NCI-H748 treated with DMSO at 0.1 percent for 48 hours (cell line): ENCODE data around the gene BABAM2.

ENCODE experiments used
- DNase-seq: peaks from one replicate; lab custom pipeline; 2025; lab: John Stamatoyannopoulos, UW

The BABAM2 gene

DNA sequence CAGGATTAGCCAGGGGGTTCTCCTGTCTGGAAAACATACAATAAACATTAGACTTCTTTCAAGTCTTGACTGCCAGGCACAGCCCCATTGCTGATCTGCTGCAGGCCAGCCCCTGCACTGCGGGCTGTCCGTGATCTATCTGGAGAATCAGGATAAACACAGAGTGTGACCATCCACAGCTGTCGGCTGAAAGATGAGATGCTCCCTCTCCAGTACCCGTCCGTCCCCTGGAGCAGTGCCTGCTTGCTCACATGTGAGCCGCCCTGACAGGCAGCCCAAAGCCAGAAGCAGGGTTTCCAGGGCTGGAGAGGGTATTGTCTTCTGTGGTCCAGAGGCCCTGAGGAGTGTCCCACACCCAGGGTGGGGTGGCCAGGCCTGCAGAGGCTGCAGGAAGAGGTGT, 456.1 kb downstream of the BABAM2 start:
- no peak for DNase-seq

GRCh38 chr2:28347193-28347592, 456.7 kb downstream of the BABAM2 start:
- DNase-seq: no peak

- DNase-seq: no peak
Observed at GRCh38 chr2:28347596-28347995, 457.1 kb downstream of the BABAM2 start.

DNA sequence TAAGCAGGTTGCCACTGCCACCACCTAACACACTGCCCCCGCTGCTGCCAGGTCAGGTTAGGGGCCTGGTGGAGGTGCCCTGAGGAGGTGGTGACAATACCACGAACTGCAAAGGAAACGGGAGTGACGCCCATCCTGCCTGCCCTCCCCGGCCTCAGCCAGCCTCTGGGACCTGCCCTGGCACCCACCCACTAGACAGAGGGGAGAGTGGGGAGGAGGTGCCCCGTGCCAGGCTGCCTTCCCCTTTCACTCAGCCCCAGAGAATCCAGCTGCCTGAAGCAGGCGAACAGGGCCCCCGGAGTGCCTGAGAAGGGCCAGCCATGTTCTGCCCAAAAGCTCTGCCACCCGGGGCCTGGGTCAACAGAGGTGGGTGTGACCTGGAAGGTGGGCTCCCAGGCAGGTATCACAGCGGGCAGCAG, 457.6 kb downstream of the BABAM2 start:
- no peak for DNase-seq

- DNase-seq: no peak
Observed at GRCh38 chr2:28348921-28349320, 458.4 kb downstream of the BABAM2 start.

GRCh38 chr2:28349546-28350165, 459.1 kb downstream of the BABAM2 start:
- no peak for DNase-seq

DNA sequence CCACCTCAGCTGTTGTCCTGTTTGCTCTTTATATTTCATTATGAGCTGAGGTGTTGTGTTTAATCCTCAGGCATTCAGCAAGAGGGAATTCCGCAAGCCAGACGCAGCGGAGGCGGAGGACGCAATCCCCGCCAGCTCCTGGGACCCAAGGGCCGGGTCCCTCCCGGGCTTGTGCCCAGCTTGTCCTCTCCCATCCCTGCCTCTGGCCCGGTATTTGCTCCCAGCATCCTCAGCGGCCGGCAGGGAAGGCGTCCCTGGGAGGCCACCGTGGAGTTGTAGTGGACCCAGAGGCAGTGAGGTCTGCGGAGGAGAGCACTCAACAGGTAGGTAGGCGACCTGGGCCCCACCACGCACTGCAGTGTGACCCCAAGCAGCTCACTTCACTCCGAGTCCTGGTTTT, 459.7 kb downstream of the BABAM2 start:
- DNase-seq: no peak

- DNase-seq: no peak
Observed at GRCh38 chr2:28350791-28351285, 460.3 kb downstream of the BABAM2 start.

DNA sequence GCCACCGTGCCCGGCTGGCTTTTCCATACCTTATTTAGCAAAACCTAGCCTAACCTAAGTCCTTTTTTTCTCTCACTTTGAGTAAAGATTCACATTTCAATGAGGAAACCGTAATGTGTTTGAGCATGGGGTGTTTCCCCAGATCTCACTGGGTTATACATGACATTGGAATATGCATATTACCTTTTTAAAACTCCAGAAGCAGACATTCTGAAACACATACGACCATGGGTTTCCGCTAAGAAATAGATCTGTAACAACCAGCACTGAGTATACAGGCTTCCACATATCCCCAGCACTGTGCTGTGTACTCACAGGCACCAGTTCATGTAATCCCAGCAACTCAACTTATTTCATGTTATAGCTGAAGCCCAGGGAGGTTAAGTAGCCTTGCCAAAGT, 461.1 kb downstream of the BABAM2 start:
- no peak for DNase-seq

DNA sequence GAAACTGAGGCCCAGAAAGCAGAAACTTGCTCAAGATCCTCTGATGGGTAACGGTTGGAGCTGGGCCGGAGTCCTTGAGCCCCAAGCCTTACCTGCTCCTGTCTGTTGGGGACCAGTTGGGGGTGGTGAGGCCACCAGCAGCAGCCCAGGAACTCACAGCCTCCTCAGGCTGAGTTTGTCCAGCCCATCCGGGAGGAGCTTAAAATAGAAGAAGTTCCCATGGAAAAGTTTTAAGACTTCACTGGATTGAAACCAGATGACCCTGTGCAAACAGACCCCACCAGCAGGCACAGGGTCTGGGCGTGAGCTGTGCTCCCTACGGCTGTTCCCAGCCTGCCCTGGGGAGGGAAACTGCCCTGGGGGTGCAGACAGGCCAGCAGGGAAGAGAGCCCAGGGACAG, 461.6 kb downstream of the BABAM2 start:
- no peak for DNase-seq

DNA sequence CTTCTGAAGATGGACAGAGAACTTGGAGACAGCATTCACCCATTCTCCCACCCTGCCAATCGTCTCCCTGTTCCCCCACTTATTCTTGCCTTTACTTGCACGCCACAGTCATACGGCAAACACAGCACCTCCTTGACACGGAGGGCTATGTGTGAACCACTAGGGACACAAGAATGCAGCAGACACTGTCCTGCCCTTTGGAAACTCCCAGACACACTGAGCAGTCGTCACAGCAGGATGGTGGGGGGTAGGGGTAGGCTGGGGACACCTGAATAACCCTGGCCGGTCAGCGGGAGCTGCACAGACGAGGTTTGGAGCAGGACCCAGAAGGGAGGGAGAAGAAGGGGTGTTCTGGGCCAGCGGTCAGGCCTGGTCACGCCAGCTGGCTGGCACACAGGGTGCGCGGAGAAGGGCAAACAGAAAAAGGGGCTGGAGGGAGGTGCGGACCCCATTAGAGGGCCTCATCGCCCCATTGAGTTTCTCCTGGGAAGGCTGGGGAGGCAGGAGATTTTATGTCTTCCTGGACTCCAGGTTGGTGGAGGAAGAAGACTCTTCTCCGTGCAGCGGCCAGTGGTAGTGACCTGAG, 462.2 kb downstream of the BABAM2 start:
- no peak for DNase-seq

GRCh38 chr2:28354920-28355520, 464.5 kb downstream of the BABAM2 start:
- DNase-seq: no peak

- no peak for DNase-seq
Observed at GRCh38 chr2:28355521-28356094, 465.1 kb downstream of the BABAM2 start.

DNA sequence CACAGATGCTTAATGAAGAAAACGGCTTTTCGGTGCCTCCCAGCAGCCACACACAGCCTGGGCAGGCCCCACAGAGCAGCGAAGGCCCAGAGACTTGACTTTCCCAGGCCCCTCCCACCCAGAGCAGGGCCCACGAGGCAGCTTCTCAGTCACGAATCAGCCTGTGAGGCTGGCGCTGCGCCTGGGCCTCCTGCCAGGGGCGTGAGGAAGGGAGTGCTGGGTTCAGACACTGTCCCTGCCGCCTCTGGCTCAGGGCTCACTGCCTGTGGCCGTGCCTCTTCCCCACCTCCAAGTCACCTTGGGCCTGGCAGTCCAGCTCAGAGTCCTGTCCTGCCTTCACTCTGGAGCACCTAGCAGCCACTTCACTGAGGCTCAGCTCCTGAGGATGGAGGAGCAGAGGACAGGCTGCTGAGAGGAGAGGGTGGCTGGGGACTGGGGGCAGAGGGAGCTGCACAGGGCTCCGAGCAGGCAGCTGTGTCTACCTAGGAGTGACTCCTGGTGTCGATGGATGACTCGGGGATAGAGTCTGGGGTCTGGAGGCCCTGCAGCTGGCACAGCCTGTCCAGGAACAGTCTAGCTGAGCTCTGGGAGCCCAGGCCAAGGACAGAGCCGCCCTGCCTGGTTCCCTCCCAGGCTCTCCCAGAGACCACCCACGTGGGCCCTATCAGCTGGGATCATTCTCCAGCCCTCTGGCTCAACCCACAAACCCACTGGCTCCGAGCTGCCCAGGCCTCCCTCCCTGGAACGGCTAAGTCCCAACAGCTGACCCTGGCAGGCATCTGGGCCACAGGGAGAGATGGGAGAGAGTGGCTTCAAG, 465.8 kb downstream of the BABAM2 start:
- DNase-seq: no peak

DNA sequence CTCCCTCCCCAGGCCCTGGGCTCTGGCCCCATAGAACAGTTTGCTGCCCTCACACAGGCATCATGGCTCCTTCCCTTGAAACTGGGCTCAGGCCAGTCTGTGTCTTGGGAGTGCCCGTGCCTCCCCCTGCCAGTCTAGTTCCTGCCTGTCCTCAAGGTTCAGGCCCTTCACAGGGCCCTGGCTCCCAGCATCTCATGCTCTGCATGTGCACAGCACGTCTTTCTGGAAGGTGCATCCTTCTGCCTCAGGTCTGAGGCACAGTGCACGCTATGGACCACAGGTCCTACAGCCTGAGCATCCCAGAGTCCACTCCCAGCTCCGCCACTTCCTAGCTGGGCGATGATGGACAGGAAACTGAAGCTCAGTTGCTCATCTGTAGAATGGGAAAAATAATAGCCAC, 466.5 kb downstream of the BABAM2 start:
- DNase-seq: no peak

- no peak for DNase-seq
Observed at GRCh38 chr2:28357948-28358667, 467.6 kb downstream of the BABAM2 start.

- DNase-seq: no peak
Observed at GRCh38 chr2:28358668-28359201, 468.2 kb downstream of the BABAM2 start.

GRCh38 chr2:28359222-28360057, 468.9 kb downstream of the BABAM2 start:
- no peak for DNase-seq

GRCh38 chr2:28360058-28360717, 469.7 kb downstream of the BABAM2 start:
- DNase-seq: no peak

DNA sequence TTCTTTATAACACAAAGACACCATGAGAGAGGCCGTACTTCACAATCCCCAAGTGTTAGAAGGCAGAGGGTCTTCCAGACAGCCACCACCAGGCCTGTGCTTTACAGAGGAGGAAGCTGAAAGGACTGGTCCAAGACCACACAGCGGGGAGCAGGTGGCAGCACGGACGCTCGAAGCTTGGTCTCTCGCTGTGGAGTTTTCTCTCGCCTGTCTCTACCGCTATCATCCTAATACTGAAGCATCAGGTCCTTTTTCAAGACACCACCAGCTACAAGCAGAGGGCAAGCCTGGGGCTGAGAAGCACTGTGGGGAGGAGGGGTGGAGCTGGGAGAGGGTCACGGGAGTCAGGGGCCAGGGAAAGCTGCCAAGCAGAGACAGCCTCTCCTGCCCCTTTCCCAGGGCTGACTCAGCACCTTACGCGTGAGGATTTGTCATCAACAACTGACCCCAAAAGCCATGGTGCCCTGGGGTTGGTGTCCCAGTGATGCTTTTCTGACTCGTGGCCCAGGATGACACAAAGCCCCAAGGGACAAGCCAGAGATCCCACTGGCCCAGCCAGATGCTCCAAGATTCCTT, 470.3 kb downstream of the BABAM2 start:
- DNase-seq: no peak
